ENCODE measurements around the gene COMMD9.
A peak's percentile ranks its signal among the peaks of the same experiment; 100 is the strongest.
"Not testable (repeated sequence)": the region's sequence is repeated elsewhere in the genome, so short reads cannot be mapped to it uniquely, and the experiment has no call there.

Gene COMMD9

GRCh38 chr11:36289226-36289852 is at the start of gene COMMD9:
Gene COMMD9, minus strand, starts transcription at chr11:36289424. Its CDS starts 12 bp downstream, at chr11:36289412.
- DNase-seq (ENCODE audit: extremely low read depth, low read depth), result peak; percentile 82
- H3K4me3 ChIP-seq (replicated peaks; ENCODE audit: low read depth, low read length), result peak within 1 kb of the TSS; percentile 83
- TF ChIP-seq, protein P1, sequence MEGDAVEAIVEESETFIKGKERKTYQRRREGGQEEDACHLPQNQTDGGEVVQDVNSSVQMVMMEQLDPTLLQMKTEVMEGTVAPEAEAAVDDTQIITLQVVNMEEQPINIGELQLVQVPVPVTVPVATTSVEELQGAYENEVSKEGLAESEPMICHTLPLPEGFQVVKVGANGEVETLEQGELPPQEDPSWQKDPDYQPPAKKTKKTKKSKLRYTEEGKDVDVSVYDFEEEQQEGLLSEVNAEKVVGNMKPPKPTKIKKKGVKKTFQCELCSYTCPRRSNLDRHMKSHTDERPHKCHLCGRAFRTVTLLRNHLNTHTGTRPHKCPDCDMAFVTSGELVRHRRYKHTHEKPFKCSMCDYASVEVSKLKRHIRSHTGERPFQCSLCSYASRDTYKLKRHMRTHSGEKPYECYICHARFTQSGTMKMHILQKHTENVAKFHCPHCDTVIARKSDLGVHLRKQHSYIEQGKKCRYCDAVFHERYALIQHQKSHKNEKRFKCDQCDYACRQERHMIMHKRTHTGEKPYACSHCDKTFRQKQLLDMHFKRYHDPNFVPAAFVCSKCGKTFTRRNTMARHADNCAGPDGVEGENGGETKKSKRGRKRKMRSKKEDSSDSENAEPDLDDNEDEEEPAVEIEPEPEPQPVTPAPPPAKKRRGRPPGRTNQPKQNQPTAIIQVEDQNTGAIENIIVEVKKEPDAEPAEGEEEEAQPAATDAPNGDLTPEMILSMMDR (IDR thresholded peaks at IDR 0.05; ENCODE audit: low read depth, low read length, missing control alignments), result no peak

DNA sequence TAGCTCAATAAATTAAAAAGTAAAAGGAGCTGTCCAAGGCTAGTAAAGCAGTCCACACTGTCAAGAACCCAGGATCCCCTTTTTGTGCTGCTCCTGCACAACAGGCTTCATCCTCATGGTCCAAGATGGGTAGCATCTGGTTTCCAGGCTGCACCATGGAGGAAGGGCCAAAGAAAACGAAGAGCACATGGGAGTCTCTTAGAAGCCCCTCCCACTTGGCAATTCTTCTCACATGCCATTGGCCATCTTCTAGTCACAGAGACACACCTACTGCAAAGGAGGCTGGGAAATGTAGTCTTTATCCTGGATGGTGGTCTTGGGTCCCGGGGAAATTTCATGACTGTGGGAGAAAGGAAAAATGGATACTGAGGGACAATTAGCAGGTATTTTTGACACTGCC is 44.7 kb upstream of the COMMD9 start:
- no peak overlapping the region for H3K4me3 ChIP-seq (replicated peaks; ENCODE audit: low read depth, low read length)
- TF ChIP-seq, protein P1 (IDR thresholded peaks at IDR 0.05; ENCODE audit: low read depth, low read length, missing control alignments), result no peak
- peak; percentile 79 for DNase-seq (ENCODE audit: extremely low read depth, low read depth)

GRCh38 chr11:36333468-36333867 is 44.2 kb upstream of the COMMD9 start:
- TF ChIP-seq, protein P1 (IDR thresholded peaks at IDR 0.05; ENCODE audit: low read depth, low read length, missing control alignments), result no peak
- no peak for DNase-seq (ENCODE audit: extremely low read depth, low read depth)

GRCh38 chr11:36330411-36330810 is 41.2 kb upstream of the COMMD9 start:
- TF ChIP-seq, protein P1 (IDR thresholded peaks at IDR 0.05; ENCODE audit: low read depth, low read length, missing control alignments), result no peak
- H3K4me3 ChIP-seq (replicated peaks; ENCODE audit: low read depth, low read length), result no peak overlapping the region
- DNase-seq (ENCODE audit: extremely low read depth, low read depth), result no peak

More at GRCh38 chr11:36333468-36333867, 44.2 kb upstream of the COMMD9 start:
- no peak overlapping the region for H3K4me3 ChIP-seq (replicated peaks; ENCODE audit: low read depth, low read length)

GRCh38 chr11:36328966-36329673 is 39.9 kb upstream of the COMMD9 start:
- no peak for DNase-seq (ENCODE audit: extremely low read depth, low read depth)
- TF ChIP-seq, protein P1 (IDR thresholded peaks at IDR 0.05; ENCODE audit: low read depth, low read length, missing control alignments), result no peak
- no peak overlapping the region for H3K4me3 ChIP-seq (replicated peaks; ENCODE audit: low read depth, low read length)

DNA sequence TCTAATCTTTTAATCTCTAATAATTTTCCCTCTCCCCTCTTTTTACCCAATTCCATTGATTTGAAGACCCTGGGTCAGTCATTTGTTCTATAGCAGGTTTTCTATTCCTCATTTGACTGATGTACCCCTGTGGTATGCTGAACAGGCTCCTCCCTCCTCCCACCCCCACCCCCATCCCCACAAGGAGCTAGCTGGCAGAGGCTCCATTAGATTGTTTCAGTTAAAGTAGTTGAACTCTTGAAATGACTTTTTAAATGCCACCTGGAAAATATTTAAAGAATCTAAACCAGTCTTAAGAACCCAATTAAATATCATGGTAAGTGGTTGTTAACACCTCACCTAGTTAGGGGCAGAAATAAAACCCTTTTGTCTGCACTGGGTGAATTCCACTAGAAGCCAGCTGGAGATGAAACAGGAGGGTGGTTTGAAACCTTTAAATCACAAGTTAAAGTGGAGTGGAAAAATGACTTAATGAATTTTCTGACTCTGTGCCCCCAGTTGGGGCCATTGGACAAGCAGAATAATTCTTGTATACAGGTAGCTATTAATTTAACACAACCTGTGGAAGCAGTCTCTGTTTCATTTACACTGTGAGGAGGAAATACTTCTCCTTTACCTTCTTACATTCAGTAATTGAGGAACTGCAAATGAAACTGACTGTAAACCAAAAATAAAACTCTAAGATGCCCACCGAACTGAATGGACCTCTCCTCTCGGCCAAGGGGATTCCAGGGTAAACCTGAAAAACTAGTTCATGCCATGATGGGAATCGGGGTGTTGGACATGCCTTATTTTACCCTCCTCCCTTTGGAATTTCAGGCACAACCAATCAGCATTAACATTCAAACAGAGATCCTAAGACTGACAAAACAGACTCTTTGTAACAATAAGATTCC is 37.5 kb upstream of the COMMD9 start:
- TF ChIP-seq, protein P1 (IDR thresholded peaks at IDR 0.05; ENCODE audit: low read depth, low read length, missing control alignments), result no peak
- no peak for DNase-seq (ENCODE audit: extremely low read depth, low read depth)
- H3K4me3 ChIP-seq (replicated peaks; ENCODE audit: low read depth, low read length), result no peak overlapping the region

GRCh38 chr11:36325403-36325802 is 36.2 kb upstream of the COMMD9 start:
- not testable (repeated sequence) for H3K4me3 ChIP-seq (replicated peaks; ENCODE audit: low read depth, low read length); DNase-seq (ENCODE audit: extremely low read depth, low read depth)

GRCh38 chr11:36324956-36325355 is 35.7 kb upstream of the COMMD9 start:
- not testable (repeated sequence) for DNase-seq (ENCODE audit: extremely low read depth, low read depth); H3K4me3 ChIP-seq (replicated peaks; ENCODE audit: low read depth, low read length)

All from HFF-Myc (cell line).